ENCODE measurements around the gene KCTD5.

Gene KCTD5

GRCh38 chr16:2706611-2707311 lies 24.4 kb downstream of the KCTD5 start:
- intact Hi-C loops (cut with DNase I), result no loop called here
- DNase-seq, result peak in 1 of 10 donors; percentile 86

- intact Hi-C loops (cut with DNase I), result no loop called here
- peak in 3 of 10 donors; percentile 28 to 88 (median 85) for DNase-seq
Measured at GRCh38 chr16:2707368-2708289, 25.3 kb downstream of the KCTD5 start.

- intact Hi-C loops (cut with DNase I), result no loop called here
- no peak for DNase-seq
Measured at GRCh38 chr16:2708290-2708639, 25.9 kb downstream of the KCTD5 start.

- DNase-seq, result peak in 1 of 10 donors; percentile 72
- intact Hi-C loops (cut with DNase I), result no loop called here
Measured at GRCh38 chr16:2708955-2709587, 26.7 kb downstream of the KCTD5 start.

GRCh38 chr16:2709588-2709984 lies 27.3 kb downstream of the KCTD5 start:
- DNase-seq, result peak in 1 of 10 donors; percentile 61
- intact Hi-C loops (cut with DNase I), result no loop called here

GRCh38 chr16:2710021-2710710 lies 27.8 kb downstream of the KCTD5 start:
- intact Hi-C loops (cut with DNase I), result no loop called here
- peak in 1 of 10 donors; percentile 83 for DNase-seq

GRCh38 chr16:2710711-2711231 lies 28.4 kb downstream of the KCTD5 start:
- intact Hi-C loops (cut with DNase I), result no loop called here
- DNase-seq, result peak; percentile 27 to 97 (median 81)

- intact Hi-C loops (cut with DNase I), result no loop called here
- DNase-seq, result peak in 1 of 10 donors; percentile 82
Measured at GRCh38 chr16:2711370-2712062, 29.2 kb downstream of the KCTD5 start.

GRCh38 chr16:2712063-2712441 lies 29.7 kb downstream of the KCTD5 start:
- peak in 1 of 10 donors; percentile 79 for DNase-seq
- intact Hi-C loops (cut with DNase I), result no loop called here

- DNase-seq, result peak in 1 of 10 donors; percentile 72
- intact Hi-C loops (cut with DNase I), result no loop called here
Measured at GRCh38 chr16:2712546-2712945, 30.2 kb downstream of the KCTD5 start.

- intact Hi-C loops (cut with DNase I), result no loop called here
- peak in 1 of 10 donors; percentile 78 for DNase-seq
Measured at GRCh38 chr16:2713523-2713922, 31.2 kb downstream of the KCTD5 start.

GRCh38 chr16:2713985-2714774 lies 31.9 kb downstream of the KCTD5 start:
- DNase-seq, result peak in 1 of 10 donors; percentile 75
- intact Hi-C loops (cut with DNase I), result no loop called here

- intact Hi-C loops (cut with DNase I), result no loop called here
- peak in 1 of 10 donors; percentile 82 for DNase-seq
Measured at GRCh38 chr16:2715064-2715463, 32.7 kb downstream of the KCTD5 start.

GRCh38 chr16:2715519-2715918 lies 33.2 kb downstream of the KCTD5 start:
- intact Hi-C loops (cut with DNase I), result no loop called here
- peak in 9 of 10 donors; percentile 44 to 93 (median 62) for DNase-seq

- intact Hi-C loops (cut with DNase I), result no loop called here
- peak in 1 of 10 donors; percentile 73 for DNase-seq
Measured at GRCh38 chr16:2715966-2716885, 33.9 kb downstream of the KCTD5 start.

- intact Hi-C loops (cut with DNase I), result no loop called here
- DNase-seq, result peak in 1 of 10 donors; percentile 64
Measured at GRCh38 chr16:2716948-2717347, 34.6 kb downstream of the KCTD5 start.

GRCh38 chr16:2717383-2718263 lies 35.3 kb downstream of the KCTD5 start:
- DNase-seq, result peak in 1 of 10 donors; percentile 70
- intact Hi-C loops (cut with DNase I), result no loop called here
